HG03108 (cell line): ENCODE measurements around the gene PPP1R14C.

Source experiments
- ATAC-seq: cut with Tn5 transposase; IDR thresholded peaks from one replicate; pipeline ENCODE4 v1.9.1; 2021; ENCODE audit warnings: moderate library complexity; ENCODE audit not compliant: unreplicated experiment

Gene PPP1R14C

DNA sequence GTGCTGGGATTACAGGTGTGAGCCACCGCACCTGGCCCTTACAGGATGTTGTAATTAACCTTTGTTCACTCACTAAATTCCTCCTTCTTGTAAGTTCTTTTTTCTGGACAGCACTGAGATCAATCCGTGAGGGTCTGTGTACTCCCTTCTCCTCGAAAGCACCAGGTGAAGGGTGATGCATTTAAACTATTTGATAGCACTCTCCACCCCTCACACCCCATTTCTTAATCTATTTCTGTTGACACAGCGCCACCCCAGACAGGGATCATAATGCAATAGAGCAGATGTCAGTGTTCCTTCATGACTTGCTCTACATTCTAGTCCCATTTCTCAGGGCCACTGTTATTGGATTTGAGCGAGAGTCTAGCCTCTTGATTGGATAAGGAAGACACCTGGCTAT lies 46.3 kb downstream of the PPP1R14C start:
- no peak for ATAC-seq

DNA sequence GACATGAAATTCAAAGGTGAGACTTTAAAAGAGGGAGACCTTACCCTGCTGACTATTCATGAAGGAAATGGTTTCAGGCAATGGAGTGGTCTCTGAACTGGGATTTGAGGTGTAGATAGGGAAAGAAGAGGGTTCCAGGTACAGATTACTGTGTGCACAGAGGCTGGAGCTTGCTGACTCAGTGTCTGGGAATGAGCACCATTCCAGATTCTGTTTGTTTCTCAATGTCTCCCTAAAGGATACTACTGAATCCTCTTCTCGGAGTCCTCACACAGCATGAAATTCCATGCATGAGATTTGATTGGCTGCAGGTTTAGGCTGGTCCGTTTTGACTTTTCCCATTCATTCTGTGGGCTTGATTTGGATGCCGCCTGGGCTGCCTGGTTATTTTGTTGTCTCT lies 49.0 kb downstream of the PPP1R14C start:
- ATAC-seq, result no peak

- no peak for ATAC-seq
Observed at GRCh38 chr6:150194195-150194594, 51.4 kb downstream of the PPP1R14C start.

GRCh38 chr6:150195996-150196417 lies 53.2 kb downstream of the PPP1R14C start:
- no peak for ATAC-seq

- ATAC-seq, result no peak
Observed at GRCh38 chr6:150196942-150197745, 54.3 kb downstream of the PPP1R14C start.

DNA sequence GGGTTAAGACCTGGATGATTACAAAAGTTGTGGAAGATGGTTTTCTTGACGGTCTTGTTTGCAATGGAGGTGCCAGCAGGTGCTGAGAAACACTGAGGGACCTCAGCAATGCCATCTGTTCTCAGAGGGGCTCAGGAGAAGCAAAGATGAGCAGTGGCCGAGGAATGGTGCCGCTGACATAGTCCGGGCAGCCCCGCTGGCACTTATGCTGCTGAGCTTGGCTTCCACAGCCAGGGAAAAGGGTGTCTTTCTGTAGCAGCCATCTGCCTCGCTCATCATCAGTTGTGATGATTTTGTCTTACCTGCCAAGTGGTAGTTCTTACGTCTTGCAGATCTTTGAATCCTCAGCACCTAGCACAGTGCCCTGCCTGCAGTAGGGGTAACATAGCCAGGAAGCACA lies 55.7 kb downstream of the PPP1R14C start:
- ATAC-seq, result no peak

DNA sequence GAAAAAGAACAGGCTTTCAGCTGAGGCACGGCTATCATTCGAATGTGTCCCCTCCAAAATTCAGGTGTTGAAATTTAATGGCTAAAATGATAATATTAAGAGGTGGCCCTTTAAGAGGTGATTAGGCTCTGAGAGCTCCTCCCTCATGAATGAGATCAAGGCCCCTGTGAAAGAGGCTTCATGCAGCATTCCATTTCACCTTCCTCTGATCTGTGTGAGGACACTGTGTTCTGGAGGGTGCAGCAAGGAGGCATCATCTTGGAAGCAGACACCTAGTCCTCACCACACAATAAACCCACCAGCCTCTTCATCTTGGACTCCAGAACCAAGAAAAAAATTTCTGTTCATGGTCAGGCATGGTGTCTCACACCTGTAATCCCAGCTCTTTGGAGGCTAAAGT lies 56.4 kb downstream of the PPP1R14C start:
- ATAC-seq, result no peak

- no peak for ATAC-seq
Observed at GRCh38 chr6:150200428-150201100, 57.7 kb downstream of the PPP1R14C start.

DNA sequence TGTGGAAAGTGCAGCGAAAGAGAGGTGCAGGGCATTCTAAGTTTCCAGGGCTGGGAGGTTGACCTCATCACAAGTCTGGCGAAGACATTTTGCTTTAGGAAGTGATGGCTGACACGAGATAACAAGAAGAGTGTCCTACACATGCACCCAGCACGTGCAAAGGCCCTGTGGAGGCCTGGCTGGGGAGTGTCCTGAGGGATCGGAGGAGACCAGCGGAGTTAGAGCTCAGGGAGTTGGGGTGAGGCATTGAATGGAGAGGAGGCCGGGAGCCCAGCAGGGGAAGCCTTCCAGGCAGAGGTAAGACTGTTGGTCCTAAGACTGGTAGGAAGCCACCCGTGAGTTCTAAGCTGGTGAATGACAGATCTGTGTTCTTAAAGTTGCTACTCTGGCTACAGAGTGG lies 58.4 kb downstream of the PPP1R14C start:
- no peak for ATAC-seq

DNA sequence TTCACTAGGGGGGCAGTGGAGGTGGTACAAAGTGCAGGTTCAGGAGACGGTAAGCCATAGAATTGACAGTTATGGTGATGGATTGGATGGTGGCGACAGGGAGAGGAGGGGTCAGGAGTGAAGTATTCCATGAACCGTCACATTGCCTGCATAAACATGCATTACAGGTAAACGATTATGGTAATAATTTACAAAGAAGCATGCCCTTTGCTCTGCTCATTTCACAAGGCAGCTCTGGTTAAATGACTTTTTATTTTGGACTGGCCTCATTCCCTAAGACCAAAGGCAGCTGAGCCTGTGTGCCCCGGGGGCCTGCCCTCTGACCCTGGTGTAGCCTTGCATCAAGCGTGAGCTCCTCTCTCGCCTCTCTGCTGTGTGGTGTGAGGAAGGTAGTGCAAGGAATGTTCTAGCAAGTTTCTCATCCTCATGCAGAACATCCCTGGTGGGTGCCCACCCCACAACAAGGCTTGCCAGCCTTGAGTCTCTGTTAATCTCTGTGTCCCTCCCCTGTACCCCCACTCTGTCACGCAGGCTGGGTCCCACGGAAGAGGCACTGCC lies 59.0 kb downstream of the PPP1R14C start:
- no peak for ATAC-seq

- ATAC-seq, result no peak
Observed at GRCh38 chr6:150202404-150202803, 59.6 kb downstream of the PPP1R14C start.

DNA sequence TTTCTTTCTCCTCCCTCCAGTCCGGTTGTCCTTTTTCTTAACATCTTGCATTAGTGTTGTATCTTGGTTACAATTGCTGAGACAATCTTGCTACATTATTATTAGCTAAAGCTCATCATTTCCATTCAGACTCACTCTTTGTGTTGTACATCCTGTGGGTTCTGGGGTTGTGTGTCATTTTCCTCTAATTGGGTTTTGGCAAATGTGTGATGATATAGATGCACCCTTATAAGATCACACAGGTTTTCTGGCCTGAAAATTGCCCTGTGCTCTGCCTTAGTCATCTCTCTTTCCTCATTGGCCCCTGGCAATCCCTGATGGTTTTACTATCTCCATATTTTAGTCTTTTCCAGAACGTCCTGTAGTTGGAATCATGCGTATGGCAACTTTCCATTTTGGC lies 60.1 kb downstream of the PPP1R14C start:
- ATAC-seq, result no peak

- ATAC-seq, result no peak
Observed at GRCh38 chr6:150203378-150203777, 60.5 kb downstream of the PPP1R14C start.

DNA sequence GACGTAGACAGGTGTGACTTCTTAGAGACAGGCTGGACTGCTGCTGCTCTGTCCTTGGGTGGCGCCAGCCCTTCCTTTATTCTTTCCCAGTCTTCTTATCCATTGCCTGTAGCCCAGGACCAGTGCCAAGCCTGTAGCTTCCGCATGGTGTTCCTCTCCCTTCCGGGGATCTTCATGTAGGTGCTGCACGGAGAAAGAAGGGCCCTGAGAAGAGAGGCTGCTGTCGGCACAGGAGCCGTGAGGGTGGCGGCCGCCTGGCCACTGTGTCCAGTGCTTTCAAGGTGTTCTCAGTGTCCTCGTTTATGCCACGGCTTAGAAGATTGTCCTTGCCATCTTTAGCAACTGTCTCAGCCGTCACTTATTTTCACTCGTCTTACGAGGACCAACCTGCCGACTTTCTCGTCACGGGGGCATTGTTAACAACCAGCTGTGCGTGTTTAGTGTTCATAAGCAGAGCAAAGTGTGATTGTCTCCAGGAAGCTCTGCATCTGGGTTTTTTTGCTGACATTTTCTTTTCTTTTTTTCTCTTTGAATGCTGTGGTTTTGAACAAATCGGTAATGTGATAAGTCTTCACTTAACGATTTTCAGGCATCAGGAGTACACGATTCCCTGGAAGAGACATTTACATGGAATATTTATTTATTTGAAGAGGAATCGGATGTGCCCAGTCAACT lies 61.2 kb downstream of the PPP1R14C start:
- no peak for ATAC-seq

GRCh38 chr6:150204705-150205472 lies 62.0 kb downstream of the PPP1R14C start:
- no peak for ATAC-seq

GRCh38 chr6:150207931-150208570 lies 65.2 kb downstream of the PPP1R14C start:
- no peak for ATAC-seq

GRCh38 chr6:150208611-150209352 lies 65.9 kb downstream of the PPP1R14C start:
- no peak for ATAC-seq

DNA sequence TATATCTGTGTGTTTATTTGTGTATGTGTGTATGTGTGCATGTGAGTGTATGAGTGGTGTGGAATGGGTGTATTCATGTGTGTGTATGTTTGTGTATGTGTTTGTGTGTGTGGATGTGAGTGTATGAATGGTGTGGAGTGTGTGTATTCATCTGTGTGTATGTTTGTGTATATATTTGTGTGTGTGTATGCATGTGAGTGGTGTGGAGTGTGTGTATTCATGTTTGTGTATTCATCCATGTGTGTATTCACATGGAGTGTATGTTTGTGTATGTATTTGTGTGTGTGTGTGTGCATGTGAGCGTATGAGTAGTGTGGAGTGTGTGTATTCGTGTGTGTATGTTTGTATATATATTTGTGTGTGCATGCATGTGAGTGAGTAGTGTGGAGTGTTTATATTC lies 66.6 kb downstream of the PPP1R14C start:
- ATAC-seq, result no peak

- ATAC-seq, result no peak
Observed at GRCh38 chr6:150211700-150212511, 69.1 kb downstream of the PPP1R14C start.
